ENCODE data around the gene CLCN4.

DNA sequence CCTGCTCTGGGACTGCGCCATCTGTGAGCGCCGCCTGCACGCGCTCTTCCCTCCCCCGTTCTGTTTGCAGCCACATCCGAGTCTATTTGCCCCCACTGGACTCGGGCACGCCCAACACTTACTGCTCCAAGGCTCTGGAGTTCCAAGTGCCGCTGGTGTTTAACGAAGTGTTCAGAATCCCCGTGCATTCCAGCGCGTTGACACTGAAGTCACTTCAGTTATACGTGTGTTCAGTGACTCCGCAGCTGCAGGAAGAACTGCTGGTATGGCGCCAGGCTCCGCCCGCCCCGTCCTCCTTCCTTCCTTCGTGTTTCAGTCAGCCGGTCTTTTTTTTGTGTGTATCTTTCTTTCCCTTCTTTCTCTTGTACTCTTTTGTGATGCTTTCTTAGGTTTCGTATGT, 30.7 kb upstream of the CLCN4 start:
- TF ChIP-seq MYC (IDR thresholded peaks at IDR 0.05; ENCODE audit: low read depth, low read length) = no peak
- TF ChIP-seq CTCF (IDR thresholded peaks at IDR 0.05; ENCODE audit: low read depth, low read length) = no peak
